Stimulated activated CD4-positive, alpha-beta T cell treated with anti-CD3 and anti-CD28 coated beads, Interleukin-1b, Interleukin-23, amount 100 ng/mL, for 24 hours (primary cell): ENCODE data around the gene ZDBF2.
"Not testable (repeated sequence)": the region's sequence is repeated elsewhere in the genome, so short reads cannot be mapped to it uniquely, and the experiment has no call there.

ENCODE experiments used
- DNase-seq, 4 experiments: peaks; one replicate each; pipeline ENCODE4 v3.0.0-alpha.2; 2020; ENCODE audit warnings: low read depth in 4 of 4, low spot score in 1 of 4

The ZDBF2 gene

DNA sequence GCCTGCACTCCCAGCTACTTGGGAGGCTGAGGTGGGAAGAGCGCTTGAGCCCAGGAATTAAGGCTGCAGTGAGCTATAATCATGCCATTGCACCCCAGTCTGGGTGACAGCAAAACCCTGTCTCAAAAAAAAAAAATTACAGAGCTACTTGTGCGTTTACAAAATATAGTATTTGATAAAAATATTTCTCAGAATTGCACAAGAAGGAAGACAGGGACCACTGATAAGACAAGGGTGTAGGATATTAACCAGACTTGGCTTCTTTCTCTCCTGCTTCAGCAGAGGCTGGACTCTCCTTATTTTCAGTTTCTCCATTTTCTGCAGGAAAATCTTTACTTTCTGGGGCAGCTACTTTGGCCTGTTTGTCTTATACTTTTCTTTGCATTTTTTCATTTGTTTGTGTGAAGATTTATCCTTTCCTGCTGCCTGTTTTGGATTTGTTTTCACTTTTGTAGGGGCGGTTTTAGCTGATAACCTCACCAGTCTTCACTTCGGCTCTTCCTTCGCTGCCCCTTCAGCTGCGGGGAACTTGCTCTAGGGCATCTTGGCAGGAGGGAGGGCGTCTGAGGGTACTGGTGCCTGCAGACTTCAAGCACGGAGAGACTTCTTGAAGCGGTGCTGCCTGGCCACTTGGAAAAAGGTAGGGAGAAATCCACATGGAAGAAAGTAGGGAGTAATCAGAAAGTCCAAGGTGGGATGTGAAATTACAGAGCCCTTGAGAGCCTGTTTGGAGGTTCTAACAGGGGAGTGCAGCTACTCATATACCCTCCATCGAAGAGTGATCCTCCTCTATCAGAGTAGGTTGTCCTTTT, 14.9 kb upstream of the ZDBF2 start:
- DNase-seq = no peak

DNA sequence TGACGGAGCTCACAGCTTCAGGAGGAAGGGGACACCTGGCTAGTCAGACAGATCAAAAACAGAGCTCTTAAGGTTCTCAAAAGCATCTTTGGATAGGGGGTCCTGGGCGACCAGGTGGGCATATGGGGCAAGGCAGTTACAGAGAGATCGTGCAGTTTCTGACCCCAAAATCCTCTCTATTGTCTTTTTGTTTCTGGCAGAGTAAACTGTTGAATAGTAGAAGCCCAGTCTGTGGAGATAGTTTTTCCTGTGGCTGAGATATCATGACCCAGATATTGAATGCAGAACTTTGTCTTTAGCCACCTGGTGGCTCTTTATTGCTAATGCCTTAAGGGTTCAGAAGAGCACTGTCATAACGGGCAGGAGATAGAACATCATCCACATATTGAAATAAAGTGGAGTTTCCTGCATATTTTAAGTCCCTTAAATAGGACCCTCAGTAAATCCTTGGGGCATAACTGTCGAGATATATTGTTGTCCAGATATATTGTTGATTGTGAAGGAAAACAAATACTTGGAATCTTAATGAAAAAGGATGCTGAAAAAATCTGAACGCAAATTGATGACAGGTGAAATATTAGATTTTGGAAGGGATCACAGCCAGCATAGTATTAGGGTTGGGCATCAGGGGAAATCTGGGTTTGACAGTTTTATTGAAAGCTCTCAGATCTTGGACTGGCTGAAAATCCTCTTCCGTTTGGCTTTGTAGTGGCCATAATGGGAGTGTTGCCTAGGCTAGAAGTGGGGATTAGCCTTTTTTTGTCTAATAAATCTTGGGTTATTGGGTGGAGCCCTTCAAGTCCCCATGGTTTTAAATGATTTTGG, 14.1 kb upstream of the ZDBF2 start:
- no peak for DNase-seq

DNA sequence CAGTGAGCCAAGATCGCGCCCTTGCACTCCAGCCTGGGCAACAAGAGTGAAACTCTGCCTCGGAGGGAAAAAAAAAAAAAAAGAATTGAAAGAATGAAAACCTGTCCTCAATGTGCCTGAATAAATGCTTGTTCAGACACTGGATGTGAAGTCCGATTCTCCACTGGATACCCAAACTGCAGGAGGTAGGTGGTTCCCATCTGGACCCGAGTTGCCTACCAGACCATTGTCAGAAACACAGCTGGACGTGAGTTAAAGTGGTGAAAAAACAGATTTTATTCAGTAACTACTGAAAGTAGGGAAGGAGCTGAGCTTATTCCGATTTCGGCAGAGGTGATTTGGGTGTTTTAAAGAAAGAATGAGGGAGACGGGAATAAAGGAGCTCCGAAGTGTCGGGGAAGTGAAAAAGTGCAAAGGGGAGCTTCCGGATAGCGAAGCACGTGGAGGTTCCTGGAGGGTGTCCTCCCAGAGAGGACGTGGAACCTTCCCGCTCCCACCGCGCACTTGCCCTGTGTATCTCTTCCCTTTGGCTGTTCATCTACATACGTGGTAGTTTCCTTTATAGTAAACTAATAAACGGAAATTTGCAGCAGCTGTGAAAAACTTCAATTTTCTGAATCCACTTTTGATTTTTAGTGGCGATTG, 10.4 kb upstream of the ZDBF2 start:
- DNase-seq = no peak

DNA sequence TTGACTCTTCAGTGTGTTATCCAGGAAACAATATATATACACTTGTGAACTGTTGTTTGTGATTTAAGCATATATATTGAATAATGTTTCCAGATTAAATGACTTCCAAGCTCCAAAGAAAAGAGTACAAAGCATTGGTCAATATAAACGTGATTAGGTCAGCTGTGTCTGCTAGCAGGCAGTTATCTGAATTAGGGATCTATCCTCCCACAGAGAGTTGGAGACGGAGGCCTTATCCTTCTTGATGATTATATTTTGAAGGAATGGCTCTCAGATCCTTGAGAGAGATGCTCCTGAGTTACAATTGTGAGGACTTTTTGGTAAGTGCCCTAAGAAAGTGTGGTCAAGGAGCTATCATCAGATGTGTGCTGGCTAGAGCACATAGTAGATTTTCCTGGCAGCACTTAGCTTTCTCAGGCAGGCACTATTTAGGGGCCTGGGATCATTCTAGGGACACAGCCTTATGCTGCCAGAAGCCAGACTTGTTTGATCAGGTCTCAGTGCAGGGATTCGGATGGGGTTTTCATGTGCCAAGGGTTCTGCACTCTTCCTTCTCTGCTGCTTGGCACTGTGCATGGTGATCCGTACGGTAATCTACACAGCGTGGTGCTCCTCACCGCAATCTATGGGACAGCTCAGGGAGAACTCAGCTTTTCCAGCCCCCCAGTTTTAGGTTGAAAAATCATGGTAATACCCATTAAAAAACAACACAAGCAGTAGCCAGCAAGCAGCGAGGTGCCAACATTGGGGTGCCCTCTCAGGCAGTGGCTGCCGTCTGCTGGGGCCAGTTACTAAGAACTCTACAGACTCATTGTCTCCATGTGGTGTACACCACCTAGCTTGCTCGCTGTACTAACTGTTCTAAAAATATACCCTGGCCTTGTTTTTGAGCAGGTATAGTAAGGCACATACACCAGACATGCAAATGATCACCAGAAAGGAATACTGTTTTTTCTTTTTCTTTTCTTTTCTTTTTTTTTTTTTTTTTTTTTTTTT, 8.0 kb upstream of the ZDBF2 start:
- DNase-seq = no peak

DNA sequence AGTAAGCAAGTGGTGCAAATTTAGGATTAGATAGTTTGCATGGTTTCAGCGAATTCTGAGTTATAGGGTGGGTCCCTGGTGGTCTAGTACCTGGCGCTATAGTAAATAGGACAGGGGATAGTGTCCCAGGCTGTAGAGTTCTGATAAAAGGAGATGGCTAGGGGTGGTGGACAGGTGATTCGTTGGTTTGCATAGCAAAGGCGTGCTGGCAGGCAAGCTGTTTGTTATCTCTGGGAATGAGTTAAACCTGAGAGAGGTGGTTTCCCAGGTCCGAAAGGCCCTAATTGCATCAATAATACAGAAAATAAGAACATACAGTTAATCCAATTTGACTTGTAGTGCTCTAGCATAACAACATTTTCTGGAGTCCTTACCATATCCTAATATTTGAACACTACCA, 6.9 kb upstream of the ZDBF2 start:
- no peak for DNase-seq

DNA sequence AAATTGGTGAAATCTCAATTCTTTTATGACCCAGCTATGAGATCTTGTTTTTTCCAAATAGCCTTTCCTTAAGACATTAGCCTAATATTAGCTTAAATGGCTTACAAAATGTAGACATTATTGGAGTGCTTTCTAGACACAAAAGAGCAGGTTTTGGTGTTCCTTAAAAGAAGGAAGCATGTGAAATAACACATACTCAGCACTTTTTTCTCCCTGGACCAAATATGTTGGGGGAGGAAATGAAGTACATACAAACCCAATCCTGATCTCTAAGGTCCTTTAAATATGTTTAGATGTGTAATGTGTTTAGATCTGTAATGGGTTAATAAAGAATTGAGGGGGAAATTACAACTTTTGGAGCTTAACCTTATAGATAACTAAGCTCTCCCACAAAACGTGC, 3.4 kb upstream of the ZDBF2 start:
- DNase-seq = no peak

DNA sequence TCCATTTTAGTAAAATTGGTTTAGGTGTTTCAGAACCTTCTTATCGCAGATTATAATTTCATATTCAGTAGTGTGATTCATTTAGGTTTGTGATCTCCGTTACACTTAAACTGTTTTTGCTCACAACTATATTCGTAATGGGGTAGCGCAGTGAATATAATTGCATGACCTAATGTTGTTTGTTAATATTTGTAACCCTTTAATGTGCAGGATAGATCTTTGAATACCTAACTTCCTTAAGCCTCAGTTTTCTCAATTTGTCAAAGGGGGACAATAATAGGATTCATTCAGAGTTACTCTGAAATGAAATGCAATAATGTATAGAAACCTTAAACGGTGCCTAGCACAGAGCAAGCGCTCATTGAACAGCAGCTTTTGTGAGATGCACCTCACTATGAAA, 558 bp upstream of the ZDBF2 start:
- DNase-seq = no peak

DNA sequence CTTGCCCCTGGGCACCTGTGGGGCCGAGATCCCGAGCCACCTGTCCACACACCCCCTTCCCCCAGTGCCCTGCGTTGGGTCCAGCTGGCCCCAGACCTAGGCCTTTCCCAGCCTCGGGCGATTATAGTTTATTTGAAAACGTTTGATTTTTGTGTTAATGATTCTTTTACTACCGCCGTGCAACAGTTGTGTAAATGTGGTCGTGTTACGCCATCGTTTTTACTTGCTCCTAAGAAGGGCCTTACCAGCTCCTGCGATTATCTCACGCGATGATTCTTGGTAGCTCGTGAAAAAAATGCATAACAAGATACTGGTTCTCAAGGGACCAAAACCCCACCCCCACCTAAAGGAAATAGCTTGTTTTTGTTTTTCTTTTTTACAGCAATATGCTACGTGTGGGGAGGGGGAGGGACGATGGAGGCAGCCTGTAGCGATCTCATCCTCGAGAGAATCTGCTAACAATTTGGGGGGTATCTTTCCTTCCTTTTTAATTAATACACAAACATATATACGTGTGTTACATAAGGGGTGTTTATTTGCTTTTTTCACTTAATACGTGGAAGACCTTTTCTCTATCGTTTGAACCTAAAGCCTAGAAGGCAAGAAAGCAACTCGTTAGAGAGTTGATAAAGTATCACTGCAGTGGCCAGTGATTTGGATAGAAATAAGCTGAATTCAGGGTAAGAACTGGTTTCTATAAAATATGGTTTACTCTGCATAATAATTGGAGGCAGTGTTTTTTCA, 1.0 kb downstream of the ZDBF2 start:
- no peak for DNase-seq

DNA sequence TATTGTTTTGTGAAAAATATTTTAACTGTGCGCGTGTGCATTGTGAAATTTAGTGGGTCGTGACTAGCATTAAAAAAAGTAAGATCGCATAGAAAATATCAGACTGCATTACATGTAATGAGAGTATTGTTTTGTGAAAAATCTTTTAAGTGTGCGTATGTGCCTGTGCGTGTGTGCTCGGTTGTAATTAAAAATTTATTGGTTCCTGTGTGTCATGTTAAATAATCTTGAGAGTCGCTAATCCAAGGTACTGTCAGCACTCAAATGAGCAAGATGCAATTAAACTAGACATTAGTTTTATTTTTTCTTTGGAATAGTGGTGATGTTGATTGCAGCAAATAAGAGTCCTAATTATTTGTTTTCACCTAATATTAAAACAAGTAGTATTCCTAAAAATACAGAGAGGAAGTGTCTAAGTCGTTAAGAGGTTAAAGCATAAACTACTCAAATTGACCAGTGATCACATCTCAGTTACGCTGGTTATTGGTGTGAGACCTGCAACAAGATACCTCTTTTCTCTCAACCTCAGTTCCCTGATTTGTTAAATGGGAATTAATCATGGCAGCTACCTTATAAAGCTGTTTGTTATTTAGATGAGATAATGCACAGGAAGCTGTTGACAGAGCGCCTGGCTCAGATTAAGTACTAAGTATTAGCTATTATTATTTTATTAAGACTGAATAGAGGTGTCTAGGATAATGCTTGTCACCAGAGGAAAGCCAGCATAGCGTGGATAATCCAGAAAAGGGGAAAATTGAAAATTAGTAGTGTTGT, 1.9 kb downstream of the ZDBF2 start:
- no peak for DNase-seq

DNA sequence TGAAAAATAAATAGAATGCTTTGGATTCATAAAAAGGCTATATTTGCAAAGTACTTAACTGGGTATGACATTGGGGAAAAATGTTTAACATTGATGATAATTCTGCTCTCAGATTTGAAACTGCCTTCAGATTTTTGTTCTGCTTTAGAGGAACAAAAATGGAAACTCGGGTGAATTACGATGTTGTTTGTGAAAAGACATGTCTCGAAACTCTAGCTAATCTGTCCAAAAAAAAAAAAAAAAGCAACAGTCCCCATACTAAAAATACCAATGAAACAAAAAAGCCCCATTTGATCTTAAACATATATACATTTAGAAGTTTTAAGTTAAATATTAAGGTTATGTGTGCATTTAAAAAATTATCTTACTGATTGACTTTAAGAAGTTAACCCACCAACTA, 3.0 kb downstream of the ZDBF2 start:
- no peak for DNase-seq

DNA sequence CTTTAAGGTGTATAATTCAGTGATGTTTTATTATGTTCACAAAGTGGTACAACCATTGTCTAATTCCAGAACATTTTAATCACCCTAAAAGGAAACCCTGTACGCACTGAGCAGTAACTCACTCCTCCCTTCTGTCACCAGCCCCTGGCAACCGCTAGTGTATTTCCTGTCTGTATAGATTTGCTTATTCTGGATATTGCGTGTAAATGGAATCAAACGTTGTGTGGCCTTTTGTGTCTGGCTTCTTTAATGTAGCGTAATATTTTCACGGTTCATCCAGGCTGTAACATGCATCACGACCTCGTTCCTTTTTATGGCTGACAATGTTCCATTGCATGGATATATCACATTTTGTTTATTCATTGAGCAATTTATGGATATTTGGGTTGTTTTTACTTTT, 8.3 kb downstream of the ZDBF2 start:
- DNase-seq = no peak

DNA sequence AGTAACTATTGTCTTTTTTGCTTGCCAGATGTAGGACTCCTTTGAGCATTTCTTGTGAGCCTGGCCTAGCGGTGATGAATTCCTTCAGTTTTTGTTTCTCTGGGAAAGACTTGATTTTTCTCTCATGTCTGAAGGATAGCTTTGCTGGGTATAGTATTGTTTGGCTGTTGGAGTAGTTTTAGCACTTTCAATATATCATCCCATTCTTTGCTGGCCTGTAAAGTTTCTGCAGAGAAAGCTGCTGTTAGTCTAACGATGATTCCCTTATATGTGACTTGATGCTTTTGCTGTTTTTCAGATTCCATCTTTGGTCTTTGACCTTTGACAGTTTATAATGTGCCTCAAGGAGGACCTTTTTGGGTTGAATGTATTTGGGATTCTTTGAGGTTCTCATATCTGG, 12.7 kb downstream of the ZDBF2 start:
- no peak for DNase-seq

DNA sequence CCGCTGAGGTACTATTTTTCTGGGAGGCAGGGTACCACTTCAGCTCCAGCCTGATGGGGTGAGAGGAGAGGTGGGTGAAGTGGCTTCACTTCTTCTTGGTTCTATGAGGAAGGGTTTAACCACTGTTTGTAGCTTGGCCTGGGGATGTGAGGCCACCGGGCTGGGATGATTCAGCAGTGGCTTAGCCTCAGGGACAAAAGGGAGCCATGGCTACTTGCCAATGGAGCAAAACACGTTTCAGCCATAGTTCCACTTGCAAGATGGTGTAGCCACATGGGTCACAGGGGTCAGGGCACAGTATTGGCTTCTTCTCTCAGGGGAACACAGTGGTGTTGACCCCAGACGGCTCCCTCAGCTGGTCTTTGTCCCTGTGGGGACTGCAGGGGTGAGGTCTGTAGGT, 14.9 kb downstream of the ZDBF2 start:
- no peak for DNase-seq

DNA sequence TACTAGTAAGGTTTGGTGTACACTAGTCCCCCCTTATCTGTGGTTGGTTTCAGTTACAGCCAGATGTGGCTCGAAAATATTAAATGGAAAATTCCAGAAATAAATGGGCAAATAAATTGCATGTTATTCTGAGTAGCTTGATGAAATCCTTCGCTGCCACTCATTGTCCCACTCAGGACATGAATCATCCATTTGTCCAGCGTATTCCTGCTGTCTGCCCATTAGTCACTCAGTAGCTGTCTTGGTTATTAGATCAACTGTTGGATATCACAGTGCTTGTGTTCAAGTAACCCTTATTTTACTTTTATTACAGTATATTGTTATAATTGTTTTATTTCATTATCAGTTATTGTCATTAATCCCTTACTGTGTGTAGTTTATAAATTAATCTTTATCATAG, 21.7 kb downstream of the ZDBF2 start:
- no peak for DNase-seq

DNA sequence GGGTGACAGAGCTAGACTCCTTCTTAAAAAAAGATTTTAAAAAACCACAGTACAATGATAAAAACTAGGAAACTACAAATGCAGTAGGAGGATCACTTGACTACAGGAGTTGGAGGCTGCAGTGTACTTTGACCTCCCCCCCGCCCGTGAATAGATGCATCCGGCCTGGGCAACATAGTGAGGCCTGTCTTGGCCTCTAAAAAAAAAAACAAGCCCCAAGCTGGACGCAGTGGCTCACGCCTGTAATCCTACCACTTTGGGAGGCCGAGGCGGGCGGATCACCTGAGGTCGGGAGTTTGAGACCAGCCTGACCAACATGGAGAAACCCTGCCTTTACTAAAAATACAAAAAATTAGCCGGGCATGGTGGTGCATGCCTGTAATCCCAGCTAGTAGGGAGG, 25.1 kb downstream of the ZDBF2 start:
- not testable (repeated sequence) for DNase-seq

DNA sequence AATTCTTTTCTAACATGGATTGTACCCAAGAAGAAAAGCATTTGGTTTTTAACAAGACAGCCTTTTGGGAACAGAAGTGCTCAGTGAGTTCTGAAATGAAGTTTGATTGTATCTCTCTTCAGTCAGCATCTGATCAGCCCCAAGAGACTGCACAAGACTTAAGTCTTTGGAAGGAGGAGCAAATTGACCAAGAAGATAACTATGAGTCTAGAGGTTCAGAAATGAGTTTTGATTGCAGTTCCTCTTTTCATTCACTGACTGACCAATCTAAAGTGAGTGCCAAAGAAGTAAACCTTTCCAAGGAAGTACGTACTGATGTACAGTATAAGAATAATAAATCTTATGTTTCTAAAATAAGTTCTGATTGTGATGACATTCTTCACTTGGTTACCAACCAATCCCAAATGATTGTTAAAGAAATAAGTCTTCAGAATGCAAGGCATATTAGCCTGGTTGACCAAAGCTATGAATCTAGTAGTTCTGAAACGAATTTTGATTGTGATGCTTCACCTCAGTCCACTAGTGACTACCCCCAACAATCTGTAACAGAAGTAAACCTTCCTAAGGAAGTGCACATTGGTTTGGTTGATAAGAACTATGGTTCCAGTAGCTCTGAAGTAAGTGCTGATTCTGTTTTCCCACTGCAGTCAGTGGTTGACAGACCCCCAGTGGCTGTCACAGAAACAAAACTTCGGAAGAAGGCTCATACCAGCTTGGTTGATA, 31.2 kb downstream of the ZDBF2 start:
- DNase-seq = no peak

DNA sequence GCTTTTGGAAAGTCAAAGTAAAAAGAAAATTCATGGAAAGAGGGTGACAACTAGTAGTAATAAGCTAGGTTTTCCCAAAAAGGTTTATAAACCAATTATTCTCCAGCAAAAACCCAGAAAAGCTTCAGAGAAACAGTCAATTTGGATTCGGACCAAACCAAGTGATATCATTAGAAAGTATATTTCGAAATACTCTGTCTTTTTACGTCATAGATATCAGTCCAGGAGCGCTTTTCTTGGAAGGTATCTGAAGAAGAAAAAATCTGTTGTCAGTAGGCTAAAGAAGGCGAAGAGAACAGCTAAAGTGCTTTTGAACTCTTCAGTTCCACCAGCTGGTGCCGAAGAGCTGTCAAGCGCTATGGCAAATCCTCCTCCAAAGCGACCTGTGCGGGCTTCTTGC, 36.6 kb downstream of the ZDBF2 start:
- DNase-seq = no peak

DNA sequence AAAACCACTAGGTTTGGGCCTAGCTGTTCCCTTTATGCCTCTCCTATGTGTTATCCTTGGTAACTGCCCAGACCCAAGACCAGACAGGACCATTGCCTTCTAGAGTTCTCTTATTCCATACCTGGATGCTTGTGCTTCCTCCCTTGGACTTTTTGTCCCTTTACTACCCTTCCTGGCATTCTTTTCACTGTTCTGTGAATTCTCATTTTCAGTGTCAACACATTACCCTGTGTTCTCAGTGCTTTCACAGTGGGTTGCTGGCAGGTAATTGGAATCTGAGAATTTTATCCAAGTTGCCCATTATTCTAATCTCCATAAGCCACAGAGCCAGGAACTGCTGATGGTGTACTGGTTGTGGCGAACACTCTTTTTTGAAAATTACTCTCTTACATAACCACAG, 41.7 kb downstream of the ZDBF2 start:
- no peak for DNase-seq

DNA sequence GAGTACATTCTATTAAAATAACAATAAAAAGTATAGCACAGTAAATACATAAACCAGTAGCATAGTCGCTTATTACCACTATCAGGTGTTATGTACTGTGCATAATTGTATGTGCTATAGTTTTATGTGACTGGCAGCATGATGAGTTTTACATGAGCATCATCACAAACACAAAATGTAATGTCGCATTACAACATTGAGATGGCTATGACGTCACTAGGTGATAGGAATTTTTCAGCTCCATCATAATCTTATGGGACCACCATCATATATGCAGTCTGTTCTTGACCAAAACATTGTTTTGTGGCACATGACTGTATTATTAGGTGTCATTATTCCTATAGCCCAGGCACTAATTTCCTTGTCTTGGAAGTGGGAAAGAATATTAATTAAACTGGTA, 48.6 kb downstream of the ZDBF2 start:
- DNase-seq = no peak
